ENCODE data around the gene SLC6A6.

GRCh38 chr3:14360123-14360881, 42.1 kb upstream of the SLC6A6 start:
- TF ChIP-seq EZH2 (IDR thresholded peaks at IDR 0.05; ENCODE audit: insufficient read depth, low read length) (no peak), CTCF (IDR thresholded peaks at IDR 0.05; ENCODE audit: insufficient read depth, low read depth, low read length) (no peak)

Data from astrocyte (in vitro differentiated cells and primary cell).